Effector memory CD4-positive, alpha-beta T cell (primary cell): ENCODE results near the gene CX3CR1.

Source experiments
- DNase-seq, 3 donors: peaks; one replicate each; pipeline ENCODE4 v3.0.0-alpha.2; 2020
- H3K27ac ChIP-seq: 2 replicates; pipeline ENCODE4 v1.7.0; 2013; ENCODE audit warnings: mild to moderate bottlenecking, low read length, moderate library complexity; ENCODE audit not compliant: insufficient read depth, poor library complexity, severe bottlenecking
- H3K27me3 ChIP-seq: replicated peaks from 2 replicates; pipeline ENCODE4 v1.7.0; 2013; ENCODE audit warnings: mild to moderate bottlenecking, low read length; ENCODE audit not compliant: insufficient read depth, control insufficient read depth, poor library complexity, severe bottlenecking
- H3K36me3 ChIP-seq: 2 replicates; pipeline ENCODE4 v1.7.0; 2013; ENCODE audit warnings: mild to moderate bottlenecking, low read length, moderate library complexity; ENCODE audit not compliant: control insufficient read depth, insufficient read depth
- H3K4me1 ChIP-seq: 2 replicates; pipeline ENCODE4 v1.7.0; 2013; ENCODE audit warnings: low read length, mild to moderate bottlenecking; ENCODE audit not compliant: control insufficient read depth, insufficient read depth, poor library complexity, severe bottlenecking
- H3K4me3 ChIP-seq: 2 replicates; pipeline ENCODE4 v1.7.0; 2013; ENCODE audit warnings: low read length, low read depth, mild to moderate bottlenecking; ENCODE audit not compliant: insufficient read depth, poor library complexity, severe bottlenecking
- H3K9me3 ChIP-seq: 2 replicates; pipeline ENCODE4 v1.7.0; 2013; ENCODE audit warnings: mild to moderate bottlenecking, low read length, moderate library complexity; ENCODE audit not compliant: control insufficient read depth

The CX3CR1 gene

GRCh38 chr3:39255503-39256325, 24.1 kb downstream of the CX3CR1 start:
- H3K27me3 ChIP-seq, result no peaks in the 10 kb centered on the region
- no peaks in the 10 kb centered on the region for H3K9me3 ChIP-seq

DNA sequence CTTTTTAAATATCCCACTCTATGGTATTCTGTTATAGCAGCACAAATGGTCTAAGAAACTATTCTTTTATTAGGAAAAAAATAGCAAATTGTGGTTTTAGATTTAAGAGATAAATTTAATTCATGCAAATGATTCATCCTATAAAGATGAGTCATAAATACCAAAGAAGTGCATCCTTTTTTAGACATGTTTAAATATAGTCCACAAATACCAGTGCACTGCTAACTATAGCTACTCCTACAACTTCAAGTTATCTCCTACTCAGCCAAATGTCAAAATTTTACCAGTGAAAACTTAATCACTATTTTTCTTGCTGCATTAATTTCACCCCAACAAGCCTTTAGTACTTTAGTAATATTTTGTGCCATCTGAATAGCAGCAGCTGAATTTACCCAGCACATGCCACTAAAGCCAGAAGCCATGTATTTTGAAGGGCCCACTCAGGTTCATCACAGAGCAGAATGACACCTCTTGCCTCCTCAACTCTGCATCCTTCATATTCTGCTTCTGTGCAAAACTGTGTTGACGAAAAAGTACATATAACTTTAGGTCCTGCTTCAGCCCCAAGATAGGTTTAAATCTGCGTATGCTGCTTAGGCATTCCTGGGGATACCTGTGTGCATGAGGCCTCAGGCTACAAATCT, 24.9 kb downstream of the CX3CR1 start:
- no peak overlapping the region for H3K27ac ChIP-seq
- no peak overlapping the region for H3K4me3 ChIP-seq
- H3K27me3 ChIP-seq, result no peaks in the 10 kb centered on the region
- H3K4me1 ChIP-seq, result no peaks in the 10 kb centered on the region
- no peaks in the 10 kb centered on the region for H3K9me3 ChIP-seq
- H3K36me3 ChIP-seq, result no peaks in the 10 kb centered on the region
- DNase-seq, result no peak

More at GRCh38 chr3:39255503-39256325, 24.1 kb downstream of the CX3CR1 start:
- DNase-seq, result no peak
- Histone ChIP-seq H3K27ac (no peak overlapping the region), H3K4me1 (peaks cover 2% of the 10 kb centered on the region), H3K36me3 (no peaks in the 10 kb centered on the region), H3K4me3 (no peak overlapping the region)

GRCh38 chr3:39251576-39251975, 28.3 kb downstream of the CX3CR1 start:
- H3K27me3 ChIP-seq, result no peaks in the 10 kb centered on the region
- H3K36me3 ChIP-seq, result no peaks in the 10 kb centered on the region
- no peaks in the 10 kb centered on the region for H3K9me3 ChIP-seq
- no peak overlapping the region for H3K27ac ChIP-seq
- no peaks in the 10 kb centered on the region for H3K4me1 ChIP-seq
- no peak overlapping the region for H3K4me3 ChIP-seq
- DNase-seq, result no peak

GRCh38 chr3:39250116-39250747, 29.6 kb downstream of the CX3CR1 start:
- H3K36me3 ChIP-seq, result no peaks in the 10 kb centered on the region
- DNase-seq, result no peak
- no peak overlapping the region for H3K27ac ChIP-seq
- H3K4me1 ChIP-seq, result no peaks in the 10 kb centered on the region
- H3K4me3 ChIP-seq, result no peak overlapping the region
- no peaks in the 10 kb centered on the region for H3K9me3 ChIP-seq
- H3K27me3 ChIP-seq, result no peaks in the 10 kb centered on the region

- Histone ChIP-seq H3K9me3 (no peaks in the 10 kb centered on the region), H3K27me3 (no peaks in the 10 kb centered on the region), H3K36me3 (no peaks in the 10 kb centered on the region), H3K4me1 (no peaks in the 10 kb centered on the region), H3K4me3 (no peak overlapping the region), H3K27ac (no peak overlapping the region)
- DNase-seq, result no peak
These were observed 30.3 kb downstream of the CX3CR1 start for GRCh38 chr3:39249453-39250115.

- DNase-seq, result no peak
- Histone ChIP-seq H3K36me3 (no peaks in the 10 kb centered on the region), H3K4me1 (no peaks in the 10 kb centered on the region), H3K27ac (no peak overlapping the region), H3K4me3 (no peak overlapping the region), H3K27me3 (no peaks in the 10 kb centered on the region), H3K9me3 (no peaks in the 10 kb centered on the region)
These were observed 38.3 kb downstream of the CX3CR1 start for GRCh38 chr3:39241561-39241960.

GRCh38 chr3:39237027-39237426, 42.8 kb downstream of the CX3CR1 start:
- no peaks in the 10 kb centered on the region for H3K4me1 ChIP-seq
- no peaks in the 10 kb centered on the region for H3K27me3 ChIP-seq

DNA sequence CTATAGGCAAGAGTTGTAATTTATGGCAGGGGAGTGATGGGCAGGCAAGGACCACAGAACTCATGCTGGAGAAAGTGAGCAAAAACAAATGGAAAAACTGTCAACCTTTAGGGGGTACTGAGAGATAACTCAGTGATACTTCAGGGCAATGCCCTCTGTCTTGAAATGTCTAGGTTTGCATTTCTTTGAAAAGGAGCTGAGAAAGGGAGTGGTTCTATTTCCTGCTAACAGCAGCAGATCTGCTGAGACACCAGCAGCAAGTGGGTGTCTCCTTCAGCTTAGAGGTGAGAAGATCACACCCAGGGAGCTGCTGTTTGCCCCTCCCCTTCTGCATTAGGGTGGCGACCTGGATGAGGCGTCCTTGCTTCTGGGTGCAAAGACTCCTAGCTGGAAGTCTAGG, 45.2 kb downstream of the CX3CR1 start:
- Histone ChIP-seq H3K27ac (no peak overlapping the region), H3K36me3 (no peaks in the 10 kb centered on the region), H3K4me1 (no peaks in the 10 kb centered on the region), H3K9me3 (no peaks in the 10 kb centered on the region), H3K4me3 (no peak overlapping the region), H3K27me3 (no peaks in the 10 kb centered on the region)
- DNase-seq, result peak in 1 of 3 donors; percentile 3

More at GRCh38 chr3:39237027-39237426, 42.8 kb downstream of the CX3CR1 start:
- DNase-seq, result no peak
- no peaks in the 10 kb centered on the region for H3K9me3 ChIP-seq
- no peak overlapping the region for H3K27ac ChIP-seq
- H3K36me3 ChIP-seq, result no peaks in the 10 kb centered on the region
- H3K4me3 ChIP-seq, result no peak overlapping the region

DNA sequence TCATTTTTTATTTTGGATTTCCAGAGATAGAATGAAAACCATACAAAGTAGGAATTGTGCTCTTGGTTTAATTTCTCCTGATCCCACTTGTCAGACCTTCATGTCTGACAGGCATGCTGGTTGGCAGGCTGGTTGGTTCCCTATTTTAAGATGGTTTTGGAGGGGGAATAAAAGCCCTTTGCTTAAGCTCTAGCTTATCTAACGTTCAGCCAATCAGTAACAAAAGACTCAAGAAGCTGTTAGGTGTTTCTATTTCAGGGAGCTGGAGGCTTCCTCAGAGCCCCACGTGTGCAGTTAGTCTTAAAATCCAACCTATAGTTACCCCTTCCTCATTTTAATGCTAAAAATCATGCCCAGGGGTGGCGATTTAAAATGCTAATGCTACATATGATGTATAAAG, 47.0 kb downstream of the CX3CR1 start:
- Histone ChIP-seq H3K27ac (no peak overlapping the region), H3K4me3 (no peak overlapping the region)

More for the DNA sequence above, 47.0 kb downstream of the CX3CR1 start:
- no peaks in the 10 kb centered on the region for H3K4me1 ChIP-seq
- no peak for DNase-seq
- no peaks in the 10 kb centered on the region for H3K27me3 ChIP-seq
- H3K9me3 ChIP-seq, result no peaks in the 10 kb centered on the region
- no peaks in the 10 kb centered on the region for H3K36me3 ChIP-seq
